DMS53 treated with DMSO at 0.1 percent for 48 hours (cell line): ENCODE measurements around the gene SYNJ2.
A peak's percentile ranks its signal among the peaks of the same experiment; 100 is the strongest.

Source experiments
- DNase-seq: peaks from one replicate; lab custom pipeline; 2025; ENCODE audit not compliant: unreplicated experiment; lab: John Stamatoyannopoulos, UW

The SYNJ2 gene

DNA sequence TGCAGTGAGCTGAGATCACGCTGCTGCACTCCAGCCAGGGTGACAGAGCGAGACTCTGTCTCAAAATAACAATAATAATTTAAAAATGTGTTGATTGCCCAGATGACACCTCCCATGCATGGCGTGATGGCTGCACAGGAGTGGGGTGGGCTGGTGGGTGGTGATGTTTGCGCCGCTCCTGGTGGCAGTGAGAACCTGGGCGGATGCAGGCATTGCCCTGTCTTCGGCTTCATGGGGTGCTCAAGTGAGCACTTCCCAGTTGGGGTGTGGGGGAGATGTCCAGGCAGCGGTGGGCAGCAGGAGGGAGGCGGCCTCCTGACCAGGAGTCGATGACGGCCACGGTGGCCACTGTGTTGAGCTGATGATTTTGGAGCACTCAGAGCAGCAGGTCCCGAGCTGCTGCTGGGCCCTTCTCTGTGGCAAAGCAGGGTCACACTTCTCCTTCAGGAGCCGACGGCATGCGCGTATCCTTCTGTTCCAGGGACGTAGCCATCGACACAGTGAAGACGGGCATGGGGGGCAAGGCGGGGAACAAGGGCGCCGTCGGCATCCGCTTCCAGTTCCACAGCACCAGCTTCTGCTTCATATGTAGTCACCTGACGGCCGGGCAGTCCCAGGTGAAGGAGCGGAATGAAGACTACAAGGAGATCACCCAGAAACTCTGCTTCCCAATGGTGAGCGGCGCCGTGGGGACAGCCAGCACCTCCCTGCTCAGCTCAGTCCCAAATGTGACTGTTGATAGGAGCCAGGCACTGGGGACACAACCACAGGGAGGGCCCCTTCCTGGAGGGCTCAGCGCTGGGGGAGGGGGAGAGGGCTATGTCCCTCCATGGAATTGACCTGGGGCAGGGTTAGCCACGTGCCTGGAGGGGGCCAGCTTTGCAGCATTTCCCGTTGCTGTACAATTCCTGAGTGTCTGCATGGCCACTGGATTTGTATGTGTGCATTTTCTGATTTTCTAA lies 89.7 kb downstream of the SYNJ2 start:
- DNase-seq = no peak

GRCh38 chr6:158072083-158072721 lies 90.5 kb downstream of the SYNJ2 start:
- peak; percentile 32 for DNase-seq

DNA sequence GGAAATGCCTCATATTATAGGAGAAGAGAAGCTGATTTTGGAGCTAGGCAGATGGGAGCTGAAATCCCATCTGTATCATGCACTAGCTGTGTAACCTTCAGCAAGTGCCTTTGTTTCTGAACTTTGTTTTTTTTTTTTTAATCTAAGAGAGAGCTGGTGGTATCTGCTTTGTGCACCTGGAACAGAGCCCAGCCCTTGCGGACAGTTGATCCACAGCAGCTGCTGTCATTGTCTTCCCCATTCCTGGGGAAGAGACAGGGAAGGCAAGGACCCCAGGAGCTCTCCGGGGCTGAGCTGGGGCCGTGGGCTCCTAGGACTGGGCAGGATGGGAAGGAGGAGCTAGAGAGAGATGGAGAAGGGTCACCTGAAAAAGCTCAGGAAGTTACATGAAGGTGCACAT lies 92.1 kb downstream of the SYNJ2 start:
- DNase-seq = no peak

- no peak for DNase-seq
Observed at GRCh38 chr6:158076548-158076947, 94.9 kb downstream of the SYNJ2 start.

DNA sequence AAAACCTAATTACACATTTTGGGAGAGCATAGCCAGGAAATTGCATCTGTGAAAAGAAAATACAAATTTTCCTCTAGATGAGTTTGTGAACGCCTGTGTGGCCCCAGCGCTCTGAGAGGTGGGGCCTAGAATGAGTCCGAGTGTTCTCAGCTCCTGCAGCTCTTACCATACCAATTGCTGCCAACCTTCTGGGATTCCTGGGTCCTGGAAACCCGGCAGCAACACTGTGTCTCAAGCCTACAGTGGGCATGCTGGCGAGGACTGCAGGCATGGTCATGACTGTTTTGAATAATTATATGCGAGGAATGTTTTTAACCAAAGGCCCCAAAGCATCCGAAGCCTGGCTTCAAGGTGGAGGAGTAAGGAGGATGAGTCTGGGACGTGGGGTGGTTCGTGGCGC lies 96.0 kb downstream of the SYNJ2 start:
- no peak for DNase-seq

DNA sequence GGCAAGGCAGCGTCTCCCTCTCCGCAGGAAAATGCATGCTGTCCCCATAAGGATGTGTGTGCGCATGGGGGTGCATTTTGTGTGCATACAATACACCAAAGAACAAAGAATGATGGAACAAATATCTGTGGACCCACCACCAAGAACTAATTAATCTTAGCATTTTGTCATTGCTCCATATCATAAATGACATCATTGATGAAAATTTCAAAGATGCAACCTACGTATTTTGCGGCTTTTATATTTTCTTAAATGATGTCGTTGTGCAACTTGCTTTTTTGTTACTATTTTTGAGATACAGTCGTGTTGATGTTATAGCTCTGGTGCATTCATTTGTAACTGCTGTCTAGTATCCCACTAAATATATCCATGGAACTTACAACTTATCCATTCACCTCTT lies 96.7 kb downstream of the SYNJ2 start:
- DNase-seq = no peak

DNA sequence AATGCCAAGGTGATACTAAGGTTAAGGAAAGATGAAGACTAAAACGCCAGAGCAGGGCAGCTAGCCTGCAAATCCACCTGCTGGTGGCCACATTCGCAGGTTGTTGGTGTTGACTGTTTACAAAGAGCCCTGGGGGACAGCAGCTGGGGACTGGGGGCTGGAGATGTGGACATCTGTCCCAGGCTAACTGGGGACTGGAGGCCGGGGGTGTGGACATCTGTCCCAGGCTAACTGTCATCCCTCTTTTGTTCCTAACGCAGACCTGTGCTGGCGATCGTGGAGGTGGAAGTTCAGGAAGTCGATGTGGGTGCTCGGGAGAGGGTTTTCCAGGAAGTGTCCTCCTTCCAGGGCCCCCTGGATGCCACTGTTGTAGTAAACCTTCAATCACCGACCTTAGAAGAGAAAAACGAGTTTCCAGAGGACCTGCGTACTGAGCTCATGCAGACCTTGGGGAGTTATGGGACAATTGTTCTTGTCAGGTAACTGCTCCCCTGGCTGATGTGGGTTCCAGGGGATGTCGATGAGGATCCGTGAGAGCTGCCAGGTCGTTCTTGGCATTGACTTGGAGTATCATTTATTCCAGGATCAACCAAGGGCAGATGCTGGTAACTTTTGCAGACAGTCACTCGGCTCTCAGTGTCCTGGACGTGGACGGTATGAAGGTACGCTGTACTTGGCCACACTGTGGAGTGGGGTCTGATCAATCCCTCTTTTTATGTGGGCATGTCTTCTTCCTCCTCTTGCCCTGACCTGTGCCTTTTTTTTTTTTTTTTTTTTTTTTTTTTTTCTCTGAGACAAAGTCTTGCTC lies 99.4 kb downstream of the SYNJ2 start:
- no peak for DNase-seq

DNA sequence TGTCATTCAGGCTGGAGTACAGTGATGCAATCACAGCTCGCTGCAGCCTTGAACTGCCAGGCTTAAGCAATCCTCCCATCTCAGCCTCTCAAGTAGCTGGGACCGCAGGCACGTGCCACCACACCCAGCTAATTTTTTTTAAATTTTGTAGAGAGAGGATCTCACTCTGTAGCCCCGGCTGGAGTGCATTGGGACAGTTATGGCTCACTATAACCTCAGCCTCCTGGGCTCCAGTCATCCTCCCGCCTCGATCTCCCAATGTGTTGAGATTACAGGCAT lies 99.9 kb downstream of the SYNJ2 start:
- DNase-seq = no peak

GRCh38 chr6:158083455-158084325 lies 102.0 kb downstream of the SYNJ2 start:
- no peak for DNase-seq

- DNase-seq = no peak
Observed at GRCh38 chr6:158085261-158086053, 103.8 kb downstream of the SYNJ2 start.

DNA sequence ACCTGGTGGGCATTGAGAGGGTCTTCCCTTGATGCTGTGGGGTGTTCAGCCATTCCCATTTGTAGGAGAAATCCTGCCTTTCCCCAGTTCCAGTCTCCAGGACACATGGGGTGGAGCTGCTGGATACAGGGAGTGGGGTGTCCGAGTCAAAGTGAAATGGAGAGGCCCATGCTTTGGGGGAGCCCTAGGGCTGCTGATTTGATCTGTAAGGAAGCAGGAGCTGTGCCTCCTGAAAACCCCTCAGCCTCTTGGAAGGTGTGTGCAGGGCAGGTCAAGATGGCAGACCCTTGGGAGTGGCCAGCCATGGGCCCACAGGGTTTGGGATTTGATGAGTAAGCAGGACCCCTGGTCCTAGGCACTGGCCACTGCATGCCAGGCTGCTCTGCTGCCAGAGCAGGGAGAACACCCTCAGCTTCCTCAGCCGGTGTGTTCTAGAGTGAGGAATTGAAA lies 104.4 kb downstream of the SYNJ2 start:
- no peak for DNase-seq

GRCh38 chr6:158086504-158087223 lies 105.0 kb downstream of the SYNJ2 start:
- no peak for DNase-seq

GRCh38 chr6:158087224-158087867 lies 105.7 kb downstream of the SYNJ2 start:
- DNase-seq = no peak

DNA sequence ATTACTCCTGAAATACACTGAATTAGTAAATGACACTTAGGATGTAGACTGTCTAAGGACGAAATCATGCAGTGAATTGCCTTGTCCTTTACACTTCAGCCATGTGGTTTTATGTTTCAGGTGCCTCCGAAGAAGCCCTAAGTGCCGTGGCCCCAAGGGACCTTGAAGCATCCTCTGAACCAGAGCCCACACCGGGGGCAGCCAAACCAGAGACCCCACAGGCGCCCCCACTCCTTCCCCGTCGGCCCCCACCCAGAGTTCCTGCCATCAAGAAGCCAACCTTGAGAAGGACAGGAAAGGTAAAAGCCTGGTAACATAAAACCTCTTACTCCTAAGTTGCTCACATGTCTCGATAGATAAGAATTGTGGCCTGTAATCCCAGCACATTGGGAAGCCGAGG lies 111.1 kb downstream of the SYNJ2 start:
- DNase-seq = no peak

DNA sequence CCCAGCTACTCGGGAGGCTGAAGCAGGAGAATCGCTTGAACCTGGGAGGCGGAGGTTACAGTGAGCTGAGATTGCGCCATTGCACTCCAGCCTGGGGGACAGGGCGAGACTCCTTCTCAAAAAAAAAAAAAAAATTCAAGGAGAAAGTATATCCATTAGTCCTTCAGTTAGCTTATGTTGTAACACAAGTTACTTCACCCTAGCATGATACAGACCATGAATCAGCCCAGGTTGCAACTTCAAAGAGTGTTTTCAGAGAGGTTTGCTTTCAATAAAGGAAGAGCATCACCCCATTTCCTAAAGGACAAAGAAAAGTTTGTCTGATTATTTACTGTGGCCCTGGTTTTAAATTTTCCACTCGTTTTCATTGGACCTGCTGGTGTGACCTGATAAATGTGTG lies 113.4 kb downstream of the SYNJ2 start:
- DNase-seq = no peak

DNA sequence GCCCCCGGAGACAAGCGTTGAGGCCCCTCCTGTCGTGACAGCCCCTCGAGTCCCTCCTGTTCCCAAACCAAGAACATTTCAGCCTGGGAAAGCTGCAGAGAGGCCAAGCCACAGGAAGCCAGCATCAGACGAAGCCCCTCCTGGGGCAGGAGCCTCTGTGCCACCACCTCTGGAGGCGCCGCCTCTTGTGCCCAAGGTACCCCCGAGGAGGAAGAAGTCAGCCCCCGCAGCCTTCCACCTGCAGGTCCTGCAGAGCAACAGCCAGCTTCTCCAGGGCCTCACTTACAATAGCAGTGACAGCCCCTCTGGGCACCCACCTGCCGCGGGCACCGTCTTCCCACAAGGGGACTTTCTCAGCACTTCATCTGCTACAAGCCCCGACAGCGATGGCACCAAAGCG lies 114.0 kb downstream of the SYNJ2 start:
- no peak for DNase-seq

GRCh38 chr6:158103228-158103627 lies 121.6 kb downstream of the SYNJ2 start:
- DNase-seq = no peak

DNA sequence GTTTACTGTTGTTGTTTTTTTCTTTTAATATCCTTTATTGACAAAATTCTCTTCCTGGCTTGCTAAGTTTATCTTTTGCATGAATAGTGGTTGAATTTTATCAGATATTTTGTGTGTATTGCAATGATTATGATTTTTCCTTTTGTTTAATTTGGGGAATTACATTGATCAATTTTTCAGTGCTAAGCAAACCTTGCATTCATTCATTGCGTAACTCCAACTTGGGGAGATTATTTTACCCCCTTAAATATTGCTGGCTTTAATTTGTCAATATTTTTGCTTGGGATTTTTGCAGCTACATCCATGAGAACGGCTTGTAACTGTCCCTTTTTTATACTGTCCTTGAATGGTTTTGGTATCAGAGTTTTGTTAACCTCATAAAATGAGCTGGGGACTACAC lies 123.0 kb downstream of the SYNJ2 start:
- no peak for DNase-seq

- no peak for DNase-seq
Observed at GRCh38 chr6:158109748-158110147, 128.1 kb downstream of the SYNJ2 start.
